GM23338 (cell line): ENCODE data around the gene DOCK1.

Experiments
- CTCF ChIP-seq, 2 experiments: fragments of 200-600 bp in 1 of 2; sonication (generic) in 1 of 2; conservative IDR thresholded peaks; 2 replicates each; pipeline versions ENCODE4 v1.5.1 to v1.6.1; 2016 to 2017; ENCODE audit warnings: antibody characterized with exemption in 2 of 2, low read depth in 2 of 2, mild to moderate bottlenecking in 2 of 2, moderate library complexity in 1 of 2
- ETS1 ChIP-seq: IDR thresholded peaks from 2 replicates; pipeline ENCODE4 v1.6.1; 2016; ENCODE audit warnings: antibody characterized with exemption
- EZH2 ChIP-seq: fragments of 200-600 bp; sonication (generic); IDR thresholded peaks from one replicate; pipeline ENCODE4 v1.8.0; 2017; ENCODE audit warnings: antibody characterized with exemption, mild to moderate bottlenecking, low read depth; ENCODE audit not compliant: unreplicated experiment
- EZH2phosphoT487 ChIP-seq: fragments of 200-600 bp; sonication (generic); IDR thresholded peaks from one replicate; pipeline ENCODE4 v1.8.1; 2018; ENCODE audit warnings: antibody characterized with exemption; ENCODE audit not compliant: unreplicated experiment
- NANOG ChIP-seq: IDR thresholded peaks from 2 replicates; pipeline ENCODE4 v1.6.1; 2016; ENCODE audit warnings: antibody characterized with exemption, borderline replicate concordance
- POLR2AphosphoS5 ChIP-seq: IDR thresholded peaks from 2 replicates; pipeline ENCODE4 v1.6.1; 2016; ENCODE audit warnings: antibody characterized with exemption, low read depth
- REST ChIP-seq: IDR thresholded peaks from one replicate; pipeline ENCODE4 v1.6.1; 2018; ENCODE audit warnings: antibody characterized with exemption; ENCODE audit not compliant: unreplicated experiment

- TF ChIP-seq EZH2: no peak
- TF ChIP-seq CTCF (conservative IDR thresholded peaks at IDR 0.05; ENCODE audit: low read depth in 2 of 2): no peak
- TF ChIP-seq POLR2AphosphoS5: no peak
- TF ChIP-seq EZH2phosphoT487: no peak
- TF ChIP-seq ETS1: no peak
- no peak for TF ChIP-seq REST
- TF ChIP-seq NANOG: no peak
These were observed 515.0 kb downstream of the DOCK1 start for GRCh38 chr10:127420138-127420684.
